AG04449 (cell line): ENCODE data around the gene AJM1.

ENCODE experiments used
- CTCF ChIA-PET: fragments of 350-600 bp; formaldehyde crosslinking; extraction: SDS; loops from one replicate; lab custom pipeline; 2021; ENCODE audit warnings: antibody characterized with exemption; lab: Yijun Ruan, JAX
- POLR2A ChIA-PET: fragments of 400-600, 350-600 bp; formaldehyde crosslinking; extraction: SDS; loops from one replicate; lab custom pipeline; 2020; ENCODE audit warnings: antibody characterized with exemption, inconsistent platforms; lab: Yijun Ruan, JAX
- DNase-seq: peaks from one replicate; pipeline ENCODE4 v3.0.0-alpha.2; 2010; ENCODE audit warnings: low read depth, low spot score
- H3K4me3 ChIP-seq: 2 replicates; pipeline ENCODE4 v1.5.1; 2011; ENCODE audit warnings: low read depth, mild to moderate bottlenecking, control low read depth, low read length
- TF ChIP-seq, protein P1 (sequence below): IDR thresholded peaks from one replicate; pipeline ENCODE4 v1.5.1; 2011; ENCODE audit warnings: mild to moderate bottlenecking, moderate library complexity, low read length, control low read depth, inconsistent platforms; ENCODE audit not compliant: insufficient read depth; ENCODE audit errors: missing control alignments

Gene AJM1

DNA sequence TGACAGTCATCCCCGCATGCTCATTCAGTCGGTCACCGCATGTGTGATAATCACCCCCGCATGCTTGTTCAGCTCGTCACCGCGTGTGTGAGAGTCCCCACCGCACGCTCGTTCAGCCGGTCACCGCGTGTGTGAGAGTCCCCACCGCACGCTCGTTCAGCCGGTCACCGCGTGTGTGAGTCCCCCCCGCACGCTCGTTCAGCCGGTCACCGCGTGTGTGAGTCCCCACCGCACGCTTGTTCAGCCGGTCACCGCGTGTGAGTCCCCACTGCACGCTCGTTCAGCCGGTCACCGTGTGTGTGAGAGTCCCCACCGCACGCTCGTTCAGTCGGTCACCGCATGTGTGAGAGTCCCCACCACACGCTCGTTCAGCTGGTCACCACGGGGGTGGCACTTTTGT is 47.6 kb downstream of the AJM1 start:
- no peak for DNase-seq
- TF ChIP-seq, protein P1, sequence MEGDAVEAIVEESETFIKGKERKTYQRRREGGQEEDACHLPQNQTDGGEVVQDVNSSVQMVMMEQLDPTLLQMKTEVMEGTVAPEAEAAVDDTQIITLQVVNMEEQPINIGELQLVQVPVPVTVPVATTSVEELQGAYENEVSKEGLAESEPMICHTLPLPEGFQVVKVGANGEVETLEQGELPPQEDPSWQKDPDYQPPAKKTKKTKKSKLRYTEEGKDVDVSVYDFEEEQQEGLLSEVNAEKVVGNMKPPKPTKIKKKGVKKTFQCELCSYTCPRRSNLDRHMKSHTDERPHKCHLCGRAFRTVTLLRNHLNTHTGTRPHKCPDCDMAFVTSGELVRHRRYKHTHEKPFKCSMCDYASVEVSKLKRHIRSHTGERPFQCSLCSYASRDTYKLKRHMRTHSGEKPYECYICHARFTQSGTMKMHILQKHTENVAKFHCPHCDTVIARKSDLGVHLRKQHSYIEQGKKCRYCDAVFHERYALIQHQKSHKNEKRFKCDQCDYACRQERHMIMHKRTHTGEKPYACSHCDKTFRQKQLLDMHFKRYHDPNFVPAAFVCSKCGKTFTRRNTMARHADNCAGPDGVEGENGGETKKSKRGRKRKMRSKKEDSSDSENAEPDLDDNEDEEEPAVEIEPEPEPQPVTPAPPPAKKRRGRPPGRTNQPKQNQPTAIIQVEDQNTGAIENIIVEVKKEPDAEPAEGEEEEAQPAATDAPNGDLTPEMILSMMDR = no peak
- POLR2A ChIA-PET = no interaction called here
- H3K4me3 ChIP-seq = no peak overlapping the region
- CTCF ChIA-PET = no interaction called here

- POLR2A ChIA-PET = no interaction called here
- H3K4me3 ChIP-seq = no peak overlapping the region
- DNase-seq = no peak
- TF ChIP-seq, protein P1 = no peak
- CTCF ChIA-PET = interaction anchor here (1.8 kb wide), 1 partner anchor 144 kb away, joined by 5 read pairs; no protein-coding TSS in a partner anchor
Observed at GRCh38 chr9:136890661-136891060, 48.4 kb downstream of the AJM1 start.
